Testis (tissue), 2 donors: Measurements from ENCODE around the gene MYL6B.

Experiments used
- CTCF ChIP-seq, 3 experiments: fragments of 450-650 bp in 2 of 3; fragments of 200-600 bp in 1 of 3; sonication (generic) in 1 of 3; IDR thresholded peaks; one replicate each; pipeline ENCODE4 v1.5.1; 2016 to 2019; ENCODE audit warnings: antibody characterized with exemption in 3 of 3, mild to moderate bottlenecking in 2 of 3, moderate library complexity in 1 of 3
- POLR2A ChIP-seq: fragments of 450-650 bp; IDR thresholded peaks from one replicate; pipeline ENCODE4 v1.6.1; 2017; ENCODE audit warnings: antibody characterized with exemption, mild to moderate bottlenecking, moderate library complexity

DNA sequence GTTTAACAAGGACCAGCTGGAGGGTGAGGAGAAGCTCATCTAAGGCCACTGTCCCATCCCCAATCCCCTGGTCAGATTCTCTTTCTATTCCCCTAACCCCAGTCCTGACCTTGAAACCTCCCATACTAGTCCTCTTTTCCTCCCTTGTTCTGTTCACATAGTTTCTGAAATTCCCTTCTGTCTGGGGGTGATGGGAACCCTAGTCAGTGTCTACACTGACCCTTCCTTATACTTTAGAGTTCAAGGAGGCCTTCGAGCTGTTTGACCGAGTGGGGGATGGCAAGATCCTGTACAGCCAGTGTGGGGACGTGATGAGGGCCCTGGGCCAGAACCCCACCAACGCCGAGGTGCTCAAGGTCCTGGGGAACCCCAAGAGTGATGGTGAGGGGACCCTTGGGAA lies 2.4 kb downstream of the MYL6B start:
- TF ChIP-seq POLR2A (no peak), CTCF (IDR thresholded peaks at IDR 0.05) (no peak)
